Lung (tissue), 12 donors: ENCODE results near the gene RPRML. TPM values are rescaled to one million over a fixed set of nuclear protein-coding genes. Genes with fewer than 3 reads are reported as not detected.

Experiments used
- ATAC-seq: fragments of 200-7000 bp; cut with Tn5 transposase; one replicate; pipeline ENCODE4 v1.9.1; 2020; ENCODE audit warnings: moderate number of reproducible peaks; ENCODE audit not compliant: insufficient read depth, low FRiP score
- DNase-seq, 3 donors: peaks; one replicate each; pipeline ENCODE4 v3.0.0-alpha.2; 2013 to 2017
- H3K27ac ChIP-seq, 2 donors: one replicate each; pipeline ENCODE4 v1.5.1; 2013; ENCODE audit warnings: mild to moderate bottlenecking in 2 of 2, moderate library complexity in 2 of 2, control low read depth in 1 of 2, inconsistent platforms in 1 of 2, low read depth in 1 of 2, low read length in 1 of 2
- H3K27me3 ChIP-seq, 3 donors: one replicate each; pipeline ENCODE4 v1.5.1; 2013; ENCODE audit warnings: low read length in 2 of 3; ENCODE audit not compliant: control insufficient read depth in 3 of 3, insufficient read depth in 3 of 3
- H3K36me3 ChIP-seq, 4 donors: one replicate each; pipeline ENCODE4 v1.5.1; 2013; ENCODE audit warnings: low read length in 4 of 4, mild to moderate bottlenecking in 1 of 4, moderate library complexity in 1 of 4; ENCODE audit not compliant: control insufficient read depth in 4 of 4, insufficient read depth in 4 of 4
- H3K4me1 ChIP-seq, 5 donors: one replicate each; pipeline ENCODE4 v1.5.1; 2013; ENCODE audit warnings: low read length in 5 of 5, mild to moderate bottlenecking in 2 of 5, moderate library complexity in 1 of 5; ENCODE audit not compliant: control insufficient read depth in 5 of 5, insufficient read depth in 5 of 5
- H3K4me3 ChIP-seq: one replicate; pipeline ENCODE4 v1.5.1; 2013; ENCODE audit warnings: mild to moderate bottlenecking, control low read depth, moderate library complexity
- H3K9ac ChIP-seq, 2 donors: one replicate each; pipeline ENCODE4 v1.5.1; 2013; ENCODE audit warnings: low read length in 2 of 2, control low read depth in 1 of 2; ENCODE audit not compliant: insufficient read depth in 1 of 2
- H3K9me3 ChIP-seq, 4 donors: one replicate each; pipeline ENCODE4 v1.5.1; 2013; ENCODE audit warnings: low read length in 3 of 4, mild to moderate bottlenecking in 1 of 4, moderate library complexity in 1 of 4; ENCODE audit not compliant: control insufficient read depth in 4 of 4, insufficient read depth in 3 of 4
- CTCF ChIP-seq: IDR thresholded peaks from 2 replicates; pipeline ENCODE4 v1.5.1; 2012; ENCODE audit warnings: mild to moderate bottlenecking; ENCODE audit errors: control extremely low read depth, extremely low read depth
- WGBS, 2 donors: extraction: QIAGEN DNeasy Blood & Tissue Kit; methylation state at CpG; one replicate each; pipeline ENCODE4 v1.1.7; 2013; 5-methylcytosine and 5-hydroxymethylcytosine counted together
- polyA plus RNA-seq, 2 donors: library from polyadenylated mRNA; stranded (reverse); fragments of 200-250 nt; gene quantifications; one replicate each; pipeline ENCODE4 v1.2.1, GENCODE V29; 2013
- total RNA-seq, 2 donors: library from RNA; depleted of rRNA in 1 of 2; stranded (reverse); fragments of >200 nt in 1 of 2; gene quantifications; one replicate each; pipeline ENCODE4 v1.2.1, GENCODE V29; 2014 to 2021
- donor health status: control.
- donor health status: control.
- donor health status: Bipolar disorder and iron deficiency.
- donor health status: healthy.
- donor health status: DM: yes; HTN: yes; CAD: no.

Gene RPRML
- total and polyA plus RNA-seq, 4 donors, result 0.10 to 0.37 TPM; not detected in 2

GRCh38 chr17:46972346-46972745 lies 6.7 kb downstream of the RPRML start:
- ATAC-seq (no peak), DNase-seq (no peak)
- Histone ChIP-seq H3K27me3 (peaks cover 9 to 21% (median 11%) of the 10 kb centered on the region in 3 donors), H3K4me3 (no peak overlapping the region), H3K36me3 (no peaks in the 10 kb centered on the region), H3K9me3 (peaks cover 0 to 2% (median 0%) of the 10 kb centered on the region in 4 donors), H3K9ac (no peak overlapping the region), H3K4me1 (peaks cover 0 to 4% (median 0%) of the 10 kb centered on the region in 5 donors), H3K27ac (no peak overlapping the region)
- WGBS, 2 donors, result 63 to 72% methylated on average over 6 of the region's 6 CpGs
- TF ChIP-seq CTCF, result no peak

GRCh38 chr17:46971647-46972300 lies 7.3 kb downstream of the RPRML start:
- Histone ChIP-seq H3K27ac (no peak overlapping the region), H3K36me3 (no peaks in the 10 kb centered on the region), H3K4me3 (no peak overlapping the region), H3K9me3 (peaks cover 0 to 2% (median 0%) of the 10 kb centered on the region in 4 donors), H3K27me3 (peaks cover 4 to 15% (median 5%) of the 10 kb centered on the region in 3 donors), H3K4me1 (peaks cover 0 to 4% (median 0%) of the 10 kb centered on the region in 5 donors), H3K9ac (no peak overlapping the region)
- DNase-seq, result no peak
- TF ChIP-seq CTCF, result no peak
- WGBS, 2 donors, result 82% methylated on average over 10 of the region's 10 CpGs
- ATAC-seq, result no peak

- no peak for ATAC-seq
- H3K36me3 ChIP-seq, result no peaks in the 10 kb centered on the region
- H3K27ac ChIP-seq, result no peak overlapping the region
- H3K4me1 ChIP-seq, result no peaks in the 10 kb centered on the region
- no peak overlapping the region for H3K4me3 ChIP-seq
- no peaks in the 10 kb centered on the region for H3K9me3 ChIP-seq
- DNase-seq, result no peak
- TF ChIP-seq CTCF, result no peak
- H3K27me3 ChIP-seq, result peaks cover 0 to 4% (median 0%) of the 10 kb centered on the region in 3 donors
- no peak overlapping the region for H3K9ac ChIP-seq
- 94 to 97% methylated on average over 8 of the region's 8 CpGs for WGBS, 2 donors
Observed at GRCh38 chr17:46968896-46969295, 10.2 kb downstream of the RPRML start.
